Gastroesophageal sphincter (tissue), 3 donors: ENCODE measurements around the gene SECISBP2.

ENCODE experiments used
- CTCF ChIP-seq, 4 experiments: fragments of 200-600 bp in 2 of 4; fragments of 450-650 bp in 2 of 4; sonication (generic) in 1 of 4; IDR thresholded peaks; one replicate each; pipeline ENCODE4 v1.5.1; 2017 to 2019; ENCODE audit warnings: antibody characterized with exemption in 4 of 4, mild to moderate bottlenecking in 2 of 4, moderate library complexity in 2 of 4
- EP300 ChIP-seq: sonication (generic); formaldehyde crosslinking; IDR thresholded peaks from one replicate; pipeline ENCODE4 v1.6.1; 2017; ENCODE audit warnings: antibody characterized with exemption, mild to moderate bottlenecking
- POLR2A ChIP-seq, 2 donors: fragments of 450-650 bp; IDR thresholded peaks; one replicate each; pipeline ENCODE4 v1.6.1; 2017; ENCODE audit warnings: antibody characterized with exemption in 2 of 2, mild to moderate bottlenecking in 2 of 2, moderate library complexity in 1 of 2

GRCh38 chr9:89375191-89375760 lies 57.0 kb downstream of the SECISBP2 start:
- TF ChIP-seq POLR2A (IDR thresholded peaks at IDR 0.05) (no peak), EP300 (no peak), CTCF (IDR thresholded peaks at IDR 0.05) (no peak)
